Neural cell (in vitro differentiated cells): ENCODE results near the gene BNIP3. TPM values are rescaled to one million over a fixed set of nuclear protein-coding genes. Genes with fewer than 3 reads are reported as not detected.
A peak's percentile ranks its signal among the peaks of the same experiment; 100 is the strongest.
"Not testable (repeated sequence)": the region's sequence is repeated elsewhere in the genome, so short reads cannot be mapped to it uniquely, and the experiment has no call there.

Experiments used
- H2AFZ ChIP-seq: fragments of 200-600, 300-800 bp; sonication (generic), shearing (Covaris generic); 2 replicates; pipeline ENCODE4 v1.6.0; 2014; ENCODE audit warnings: low read depth, mild to moderate bottlenecking, antibody characterized with exemption, low read length, moderate library complexity
- H3F3A ChIP-seq: fragments of 200-600 bp; shearing (Covaris generic); 2 replicates; pipeline ENCODE4 v1.6.1; 2016; ENCODE audit warnings: mild to moderate bottlenecking, moderate library complexity, mixed read lengths, antibody characterized with exemption, low read length; ENCODE audit not compliant: insufficient read depth, poor library complexity, severe bottlenecking
- H3K27ac ChIP-seq: fragments of 200-600, 300-800 bp; sonication (generic), shearing (Covaris generic); 2 replicates; pipeline ENCODE4 v1.5.1; 2014; ENCODE audit warnings: mild to moderate bottlenecking, low read length, moderate library complexity
- H3K27me3 ChIP-seq: fragments of 300-800, 200-600 bp; sonication (generic), shearing (Covaris generic); 2 replicates; pipeline ENCODE4 v1.6.0; 2014; ENCODE audit warnings: mild to moderate bottlenecking, low read depth, low read length, moderate library complexity; ENCODE audit not compliant: insufficient read depth
- H3K36me3 ChIP-seq: fragments of 300-800, 200-600 bp; sonication (generic), shearing (Covaris generic); 2 replicates; pipeline ENCODE4 v1.5.1; 2014; ENCODE audit warnings: mild to moderate bottlenecking, antibody characterized with exemption, low read length, moderate library complexity; ENCODE audit not compliant: insufficient read depth
- H3K4me2 ChIP-seq: fragments of 300-800, 200-600 bp; sonication (generic), shearing (Covaris generic); 2 replicates; pipeline ENCODE4 v1.6.0; 2014; ENCODE audit warnings: mild to moderate bottlenecking, low read length
- H3K4me3 ChIP-seq: fragments of 300-800, 200-600 bp; sonication (generic), shearing (Covaris generic); 2 replicates; pipeline ENCODE4 v1.5.1; 2014; ENCODE audit warnings: mild to moderate bottlenecking, low read length, moderate library complexity
- H3K79me2 ChIP-seq: fragments of 200-600 bp; shearing (Covaris generic); replicated peaks from 2 replicates; pipeline ENCODE4 v1.6.0; 2014; ENCODE audit warnings: mild to moderate bottlenecking, low read length, moderate library complexity; ENCODE audit not compliant: insufficient read depth
- H3K9ac ChIP-seq: fragments of 300-800, 200-600 bp; sonication (generic), shearing (Covaris generic); 2 replicates; pipeline ENCODE4 v1.6.1; 2016; ENCODE audit warnings: mild to moderate bottlenecking, low read length, mixed read lengths
- H3K9me2 ChIP-seq: fragments of 200-600 bp; shearing (Covaris generic); 2 replicates; pipeline ENCODE4 v1.6.1; 2016; ENCODE audit warnings: mild to moderate bottlenecking, low read length, mixed read lengths; ENCODE audit not compliant: insufficient read depth
- H3K9me3 ChIP-seq: fragments of 200-600, 300-800 bp; sonication (generic), shearing (Covaris generic); 2 replicates; pipeline ENCODE4 v1.6.1; 2016; ENCODE audit warnings: mild to moderate bottlenecking, mixed run types, low read length, moderate library complexity, mixed read lengths
- H4K20me1 ChIP-seq: fragments of 200-600 bp; shearing (Covaris generic); 2 replicates; pipeline ENCODE4 v1.6.1; 2016; ENCODE audit warnings: mild to moderate bottlenecking, mixed run types; ENCODE audit not compliant: insufficient read depth
- EP300 ChIP-seq: fragments of 450-650 bp; conservative IDR thresholded peaks from 2 replicates; pipeline ENCODE4 v1.6.1; 2014; ENCODE audit warnings: antibody characterized with exemption, mild to moderate bottlenecking, moderate library complexity; ENCODE audit not compliant: poor library complexity, severe bottlenecking
- EZH2 ChIP-seq: fragments of 200-600, 300-800 bp; shearing (Covaris generic), sonication (generic); IDR thresholded peaks from 2 replicates; pipeline ENCODE4 v1.6.1; 2014; ENCODE audit warnings: antibody characterized with exemption, low read length, borderline replicate concordance, mild to moderate bottlenecking; ENCODE audit not compliant: insufficient read depth, poor library complexity, severe bottlenecking
- MXI1 ChIP-seq: fragments of 450-650 bp; conservative IDR thresholded peaks from 2 replicates; pipeline ENCODE4 v1.6.1; 2014; ENCODE audit warnings: antibody characterized with exemption, mild to moderate bottlenecking; ENCODE audit not compliant: poor library complexity, severe bottlenecking
- POLR2AphosphoS5 ChIP-seq: IDR thresholded peaks from 2 replicates; pipeline ENCODE4 v1.6.1; 2012
- RAD21 ChIP-seq: fragments of 450-650 bp; conservative IDR thresholded peaks from 2 replicates; pipeline ENCODE4 v1.6.1; 2014; ENCODE audit warnings: antibody characterized with exemption, mild to moderate bottlenecking, moderate library complexity
- SMC3 ChIP-seq: fragments of 450-650 bp; conservative IDR thresholded peaks from 2 replicates; pipeline ENCODE4 v1.6.1; 2014; ENCODE audit warnings: antibody characterized with exemption, mild to moderate bottlenecking, moderate library complexity; ENCODE audit not compliant: poor library complexity
- TAF1 ChIP-seq: IDR thresholded peaks from 2 replicates; pipeline ENCODE4 v1.6.1; 2012; ENCODE audit warnings: low read depth
- polyA plus RNA-seq: library from polyadenylated mRNA; depleted of rRNA; stranded (reverse); fragments of >200 nt; gene quantifications from 2 replicates; pipeline ENCODE4 v1.2.3, GENCODE V29; 2014
- TF ChIP-seq, protein P1 (sequence below): IDR thresholded peaks from 2 replicates; pipeline ENCODE4 v1.6.1; 2012; ENCODE audit warnings: borderline replicate concordance
- TF ChIP-seq, protein P2 (sequence below): fragments of 450-650 bp; IDR thresholded peaks from 2 replicates; pipeline ENCODE4 v1.5.1; 2014; ENCODE audit warnings: antibody characterized with exemption, mild to moderate bottlenecking, moderate library complexity; ENCODE audit not compliant: poor library complexity, severe bottlenecking

BNIP3 gene
- polyA plus RNA-seq, 1 donor from 2014 or later: 77.1 TPM

DNA sequence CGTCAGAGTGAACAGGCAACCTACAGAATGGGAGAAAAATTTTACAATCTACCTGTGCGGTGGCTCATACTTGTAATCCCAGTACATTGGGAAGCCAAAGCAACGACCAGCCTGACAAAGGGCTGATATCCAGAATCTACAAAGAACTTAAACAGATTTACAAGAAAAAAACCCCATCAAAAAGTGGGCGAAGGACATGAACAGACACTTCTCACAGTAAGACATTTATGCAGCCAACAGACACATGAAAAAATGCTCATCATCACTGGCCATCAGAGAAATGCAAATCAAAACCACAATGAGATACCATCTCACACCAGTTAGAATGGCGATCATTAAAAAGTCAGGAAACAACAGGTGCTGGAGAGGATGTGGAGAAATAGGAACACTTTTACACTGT is 5.6 kb upstream of the BNIP3 start:
- H3K9ac ChIP-seq, H4K20me1 ChIP-seq, H2AFZ ChIP-seq, H3K27ac ChIP-seq, H3K36me3 ChIP-seq, H3F3A ChIP-seq, H3K9me2 ChIP-seq, H3K4me2 ChIP-seq, H3K79me2 ChIP-seq, H3K4me3 ChIP-seq, H3K9me3 ChIP-seq, H3K27me3 ChIP-seq: not testable (repeated sequence)

DNA sequence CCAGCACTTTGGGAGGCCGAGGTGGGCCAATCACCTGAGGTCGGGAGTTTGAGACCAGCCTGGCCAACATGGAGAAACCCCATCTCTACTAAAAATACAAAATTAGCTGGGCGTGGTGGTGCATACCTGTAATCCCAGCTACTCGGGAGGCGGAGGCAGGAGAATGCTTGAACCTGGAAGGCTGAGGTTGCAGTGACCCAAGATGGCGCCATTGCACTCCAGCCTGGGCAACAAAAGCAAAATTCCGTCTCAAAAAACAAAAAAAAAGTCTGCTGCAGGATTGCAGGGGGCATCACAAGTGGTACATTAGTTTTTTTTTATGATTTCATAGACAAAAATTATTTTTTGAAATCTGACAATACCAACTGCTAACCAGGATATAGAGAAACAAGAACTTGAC is 5.1 kb upstream of the BNIP3 start:
- not testable (repeated sequence) for H3K9me3 ChIP-seq, H3K4me2 ChIP-seq, H3K27ac ChIP-seq, H3K79me2 ChIP-seq, H3K9me2 ChIP-seq, H2AFZ ChIP-seq, H3K4me3 ChIP-seq, H3K36me3 ChIP-seq, H3K9ac ChIP-seq, H3F3A ChIP-seq, H4K20me1 ChIP-seq, H3K27me3 ChIP-seq

DNA sequence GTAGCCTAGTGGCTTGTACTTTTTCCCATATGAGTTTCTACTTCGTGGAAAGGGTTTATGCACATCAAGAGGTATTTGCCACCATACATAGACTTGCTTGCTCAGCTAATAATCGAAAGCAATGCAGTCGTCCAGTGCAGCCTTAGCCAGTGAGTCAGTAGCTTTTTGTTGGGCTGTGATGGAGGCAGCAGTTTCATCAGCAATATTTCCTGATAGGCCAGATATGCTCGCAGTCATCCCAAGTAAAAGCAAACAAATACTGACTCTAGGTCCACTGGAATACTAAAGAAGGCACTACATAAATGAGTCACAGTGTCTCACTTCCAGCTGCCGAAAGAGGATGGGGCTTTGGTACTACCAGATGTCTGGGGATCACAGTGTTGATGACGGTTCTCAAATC is 2.1 kb upstream of the BNIP3 start:
- Histone ChIP-seq H3K27me3 (no peaks in the 10 kb centered on the region), H3K36me3 (no peaks in the 10 kb centered on the region), H3K4me3 (no peak overlapping the region), H3F3A (peaks cover 3% of the 10 kb centered on the region), H3K27ac (no peak overlapping the region), H3K9ac (no peak overlapping the region), H2AFZ (no peak overlapping the region), H3K79me2 (peaks cover 24% of the 10 kb centered on the region), H3K9me3 (no peaks in the 10 kb centered on the region), H4K20me1 (no peaks in the 10 kb centered on the region), H3K9me2 (no peaks in the 10 kb centered on the region), H3K4me2 (no peak overlapping the region)
- TF ChIP-seq EZH2 (no peak), SMC3 (no peak)
- TF ChIP-seq, protein P1, sequence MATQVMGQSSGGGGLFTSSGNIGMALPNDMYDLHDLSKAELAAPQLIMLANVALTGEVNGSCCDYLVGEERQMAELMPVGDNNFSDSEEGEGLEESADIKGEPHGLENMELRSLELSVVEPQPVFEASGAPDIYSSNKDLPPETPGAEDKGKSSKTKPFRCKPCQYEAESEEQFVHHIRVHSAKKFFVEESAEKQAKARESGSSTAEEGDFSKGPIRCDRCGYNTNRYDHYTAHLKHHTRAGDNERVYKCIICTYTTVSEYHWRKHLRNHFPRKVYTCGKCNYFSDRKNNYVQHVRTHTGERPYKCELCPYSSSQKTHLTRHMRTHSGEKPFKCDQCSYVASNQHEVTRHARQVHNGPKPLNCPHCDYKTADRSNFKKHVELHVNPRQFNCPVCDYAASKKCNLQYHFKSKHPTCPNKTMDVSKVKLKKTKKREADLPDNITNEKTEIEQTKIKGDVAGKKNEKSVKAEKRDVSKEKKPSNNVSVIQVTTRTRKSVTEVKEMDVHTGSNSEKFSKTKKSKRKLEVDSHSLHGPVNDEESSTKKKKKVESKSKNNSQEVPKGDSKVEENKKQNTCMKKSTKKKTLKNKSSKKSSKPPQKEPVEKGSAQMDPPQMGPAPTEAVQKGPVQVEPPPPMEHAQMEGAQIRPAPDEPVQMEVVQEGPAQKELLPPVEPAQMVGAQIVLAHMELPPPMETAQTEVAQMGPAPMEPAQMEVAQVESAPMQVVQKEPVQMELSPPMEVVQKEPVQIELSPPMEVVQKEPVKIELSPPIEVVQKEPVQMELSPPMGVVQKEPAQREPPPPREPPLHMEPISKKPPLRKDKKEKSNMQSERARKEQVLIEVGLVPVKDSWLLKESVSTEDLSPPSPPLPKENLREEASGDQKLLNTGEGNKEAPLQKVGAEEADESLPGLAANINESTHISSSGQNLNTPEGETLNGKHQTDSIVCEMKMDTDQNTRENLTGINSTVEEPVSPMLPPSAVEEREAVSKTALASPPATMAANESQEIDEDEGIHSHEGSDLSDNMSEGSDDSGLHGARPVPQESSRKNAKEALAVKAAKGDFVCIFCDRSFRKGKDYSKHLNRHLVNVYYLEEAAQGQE: no peak

DNA sequence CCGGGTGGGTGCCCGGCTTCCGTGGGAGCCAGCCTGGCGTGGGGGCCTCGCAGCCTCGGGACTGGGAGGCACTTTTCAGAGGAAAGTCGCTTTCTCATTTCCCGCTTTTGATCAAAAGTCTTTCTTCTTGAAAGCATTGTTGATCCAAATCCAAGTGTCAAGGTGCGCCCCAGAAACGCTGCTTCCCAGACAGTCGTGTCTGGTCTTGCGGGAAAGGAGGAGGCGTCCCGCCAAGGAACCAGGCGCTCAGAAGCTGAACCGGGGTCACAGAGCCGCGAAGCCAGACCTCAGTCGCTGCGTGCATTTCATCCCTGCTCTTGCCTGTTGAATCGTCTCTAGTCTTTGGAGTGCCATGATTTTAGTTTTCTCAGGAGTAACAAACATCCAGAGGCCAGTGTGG is 1.1 kb upstream of the BNIP3 start:
- Histone ChIP-seq H3K4me3 (peak overlapping the region; percentile 68), H3F3A (peaks cover 3% of the 10 kb centered on the region), H3K79me2 (peaks cover 34% of the 10 kb centered on the region), H3K27ac (no peak overlapping the region), H3K36me3 (no peaks in the 10 kb centered on the region), H2AFZ (no peak overlapping the region), H3K27me3 (no peaks in the 10 kb centered on the region), H3K9me3 (no peaks in the 10 kb centered on the region), H3K4me2 (no peak overlapping the region), H3K9ac (no peak overlapping the region), H4K20me1 (no peaks in the 10 kb centered on the region), H3K9me2 (no peaks in the 10 kb centered on the region)
- TF ChIP-seq SMC3 (no peak), EP300 (no peak), TAF1 (no peak), RAD21 (no peak), POLR2AphosphoS5 (no peak), EZH2 (no peak), MXI1 (no peak)
- TF ChIP-seq, protein P2, sequence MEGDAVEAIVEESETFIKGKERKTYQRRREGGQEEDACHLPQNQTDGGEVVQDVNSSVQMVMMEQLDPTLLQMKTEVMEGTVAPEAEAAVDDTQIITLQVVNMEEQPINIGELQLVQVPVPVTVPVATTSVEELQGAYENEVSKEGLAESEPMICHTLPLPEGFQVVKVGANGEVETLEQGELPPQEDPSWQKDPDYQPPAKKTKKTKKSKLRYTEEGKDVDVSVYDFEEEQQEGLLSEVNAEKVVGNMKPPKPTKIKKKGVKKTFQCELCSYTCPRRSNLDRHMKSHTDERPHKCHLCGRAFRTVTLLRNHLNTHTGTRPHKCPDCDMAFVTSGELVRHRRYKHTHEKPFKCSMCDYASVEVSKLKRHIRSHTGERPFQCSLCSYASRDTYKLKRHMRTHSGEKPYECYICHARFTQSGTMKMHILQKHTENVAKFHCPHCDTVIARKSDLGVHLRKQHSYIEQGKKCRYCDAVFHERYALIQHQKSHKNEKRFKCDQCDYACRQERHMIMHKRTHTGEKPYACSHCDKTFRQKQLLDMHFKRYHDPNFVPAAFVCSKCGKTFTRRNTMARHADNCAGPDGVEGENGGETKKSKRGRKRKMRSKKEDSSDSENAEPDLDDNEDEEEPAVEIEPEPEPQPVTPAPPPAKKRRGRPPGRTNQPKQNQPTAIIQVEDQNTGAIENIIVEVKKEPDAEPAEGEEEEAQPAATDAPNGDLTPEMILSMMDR: no peak
- TF ChIP-seq, protein P1: no peak
